Heart left ventricle (tissue), 16 donors: ENCODE data around the gene CSTB. TPM values are rescaled to one million over a fixed set of nuclear protein-coding genes. Genes with fewer than 3 reads are reported as not detected.

Experiments used
- ATAC-seq, 4 donors: fragments of 200-7000 bp; cut with Tn5 transposase; one replicate each; pipeline ENCODE4 v1.9.1; 2020 to 2022; ENCODE audit warnings: moderate library complexity in 4 of 4, mild to moderate bottlenecking in 3 of 4, moderate number of reproducible peaks in 1 of 4
- DNase-seq, 5 donors: peaks; one replicate each; pipeline ENCODE4 v3.0.0-alpha.2; 2020
- H3K27ac ChIP-seq, 12 donors: fragments of 200-600 bp; sonication (generic) in 4 of 12; one replicate each; pipeline versions ENCODE4 v1.5.0 to v1.8.0; 2016 to 2022; ENCODE audit warnings: mild to moderate bottlenecking in 2 of 12
- H3K27me3 ChIP-seq, 9 donors: fragments of 200-600 bp; sonication (generic) in 2 of 9; one replicate each; pipeline versions ENCODE4 v1.5.1 to v1.8.0; 2016 to 2022; ENCODE audit warnings: mild to moderate bottlenecking in 3 of 9
- H3K36me3 ChIP-seq, 9 donors: fragments of 200-600 bp; sonication (generic) in 2 of 9; one replicate each; pipeline versions ENCODE4 v1.5.0 to v1.8.0; 2018 to 2022; ENCODE audit warnings: mild to moderate bottlenecking in 2 of 9
- H3K4me1 ChIP-seq, 12 donors: fragments of 200-600 bp; sonication (generic) in 4 of 12; one replicate each; pipeline versions ENCODE4 v1.5.0 to v1.8.0; 2016 to 2022; ENCODE audit warnings: mild to moderate bottlenecking in 3 of 12
- H3K4me3 ChIP-seq, 12 donors: fragments of 200-600 bp; sonication (generic) in 4 of 12; one replicate each; pipeline versions ENCODE4 v1.5.0 to v1.8.0; 2017 to 2022; ENCODE audit warnings: mild to moderate bottlenecking in 9 of 12, moderate library complexity in 4 of 12
- H3K9me3 ChIP-seq, 12 donors: fragments of 200-600 bp; sonication (generic) in 4 of 12; one replicate each; pipeline versions ENCODE4 v1.5.0 to v1.8.0; 2016 to 2022; ENCODE audit warnings: mild to moderate bottlenecking in 1 of 12
- CTCF ChIP-seq, 12 donors: fragments of 200-600 bp; sonication (generic) in 4 of 12; IDR thresholded peaks; one replicate each; pipeline versions ENCODE4 v1.5.0 to v1.8.0; 2018 to 2022; ENCODE audit warnings: antibody characterized with exemption in 12 of 12, mild to moderate bottlenecking in 5 of 12
- POLR2A ChIP-seq, 2 donors: fragments of 450-650 bp; IDR thresholded peaks; one replicate each; pipeline ENCODE4 v1.6.1; 2017; ENCODE audit warnings: antibody characterized with exemption in 2 of 2, mild to moderate bottlenecking in 2 of 2, moderate library complexity in 2 of 2
- WGBS, 4 donors: extraction: QIAGEN DNeasy Blood & Tissue Kit in 2 of 4; methylation state at CpG; one replicate each; pipeline versions ENCODE4 v1.1.5 to v1.1.7; 2013 to 2018; 5-methylcytosine and 5-hydroxymethylcytosine counted together
- intact Hi-C, 10 donors: fragments of 100-400 bp; cut with DNase I; formaldehyde crosslinking; loops; one replicate each; pipeline versions ENCODE4 v1.11.1 to v1.14.2; 2022
- polyA plus RNA-seq, 2 donors: library from polyadenylated mRNA; stranded (reverse); fragments of 200-250 nt; gene quantifications; one replicate each; pipeline ENCODE4 v1.2.3, GENCODE V29; 2013
- total RNA-seq, 9 donors: library from RNA; depleted of rRNA in 2 of 9; stranded (reverse); fragments of >200 nt in 2 of 9; fragmentation: NEBNext Ultra II Directional in 3 of 9; extraction: Animal tissue kit (Norgen Biotek cat#: 25700) in 3 of 9; gene quantifications; one replicate each; pipeline versions ENCODE4 v1.1.0 to v1.2.4, GENCODE V29; 2016 to 2023
- donor health status: ischemic (EF 13 %, LVEDD 7.1; RV severe dilation, severe dysfunction).
- donor health status: healthy with polysubstance abuse.
- donor health status: DM: no; HTN: yes; CAD: no.
- donor health status: DM: no; HTN: no; CAD: no.
- donor health status: ischemic (EF 25% LVEDD 6.9; RV normal size, moderate dysfunction).
- donor health status: ischemic (EF 25% LVEDD 5.7; RV mildly dilated, moderate dysfunction).
- donor health status: healthy.
- donor health status: DM: yes; HTN: yes; CAD: no.
- donor health status: ischemic (EF 35%, LVEDD 5.7; RV mildly dilated, moderate dysfunction).
- donor health status: nonischemic (EF 11% LVEDD 7.7; RV severe dilation, severe dysfunction).
- donor health status: DM: yes; HTN: yes; CAD: no.
- donor health status: PGD.
- donor health status: ischemic (EF 29% LVEDD 5.4; RV normal size, mild dysfunction).
- donor health status: nonischemic (EF 23%, LVEDD 6.1; RV moderate dilation, normal function).

Gene CSTB
- total and polyA plus RNA-seq, 11 donors = 7.8 to 77.0 (median 36.1) TPM

GRCh38 chr21:43734131-43734927, 41.8 kb downstream of the CSTB start:
- H3K27ac ChIP-seq = no peak overlapping the region
- ATAC-seq = peak in 2 of 4 donors; percentile 2 to 6
- H3K4me1 ChIP-seq = peaks cover 0 to 46% (median 29%) of the 10 kb centered on the region in 12 donors
- TF ChIP-seq CTCF (IDR thresholded peaks at IDR 0.05) = no peak
- no peak for TF ChIP-seq POLR2A (IDR thresholded peaks at IDR 0.05)
- H3K36me3 ChIP-seq = peaks cover 0 to 27% (median 5%) of the 10 kb centered on the region in 9 donors
- intact Hi-C loops = no loop called here
- DNase-seq = no peak
- H3K27me3 ChIP-seq = no peaks in the 10 kb centered on the region
- H3K4me3 ChIP-seq = no peak overlapping the region
- H3K9me3 ChIP-seq = no peaks in the 10 kb centered on the region
- WGBS, 4 donors = 74 to 87% (median 80%) methylated on average over 20 to 25 of the region's 25 CpGs

DNA sequence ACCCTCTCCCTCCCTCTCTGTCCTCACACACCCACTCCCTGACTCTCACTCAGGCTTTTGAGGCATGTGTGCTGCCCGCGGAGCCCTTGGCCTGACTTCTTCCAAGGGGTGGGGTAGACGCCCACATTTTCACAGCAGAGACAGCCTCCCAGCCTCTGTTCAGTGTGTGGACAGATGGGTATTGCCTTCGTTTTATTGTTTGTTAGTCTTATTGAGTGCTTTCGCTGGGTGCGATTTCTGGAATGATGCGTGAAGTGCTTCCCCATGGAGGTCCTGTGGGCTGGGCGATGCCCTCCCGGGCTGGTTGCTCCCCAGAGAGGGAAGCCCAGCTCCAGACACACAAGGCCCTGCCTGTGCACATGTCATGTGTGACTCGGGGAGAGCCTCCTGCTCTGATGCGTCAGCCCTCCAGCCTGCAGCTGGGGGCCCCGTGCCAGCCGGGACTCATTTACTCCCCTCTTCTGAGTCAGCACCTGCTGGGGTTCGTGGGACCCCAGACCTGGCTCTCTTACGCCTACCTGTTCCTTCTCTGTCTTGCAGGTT, 42.5 kb downstream of the CSTB start:
- intact Hi-C loops = no loop called here
- H3K36me3 ChIP-seq = peaks cover 0 to 27% (median 5%) of the 10 kb centered on the region in 9 donors
- peaks cover 0 to 53% (median 35%) of the 10 kb centered on the region in 12 donors for H3K4me1 ChIP-seq
- WGBS, 4 donors = 69 to 79% (median 74%) methylated on average over 11 to 15 of the region's 15 CpGs
- no peaks in the 10 kb centered on the region for H3K9me3 ChIP-seq
- ATAC-seq (peak in 1 of 4 donors; percentile 10), DNase-seq (peak in 1 of 5 donors; percentile 54)
- no peak overlapping the region for H3K4me3 ChIP-seq
- no peaks in the 10 kb centered on the region for H3K27me3 ChIP-seq
- no peak for TF ChIP-seq CTCF (IDR thresholded peaks at IDR 0.05)
- H3K27ac ChIP-seq = no peak overlapping the region

DNA sequence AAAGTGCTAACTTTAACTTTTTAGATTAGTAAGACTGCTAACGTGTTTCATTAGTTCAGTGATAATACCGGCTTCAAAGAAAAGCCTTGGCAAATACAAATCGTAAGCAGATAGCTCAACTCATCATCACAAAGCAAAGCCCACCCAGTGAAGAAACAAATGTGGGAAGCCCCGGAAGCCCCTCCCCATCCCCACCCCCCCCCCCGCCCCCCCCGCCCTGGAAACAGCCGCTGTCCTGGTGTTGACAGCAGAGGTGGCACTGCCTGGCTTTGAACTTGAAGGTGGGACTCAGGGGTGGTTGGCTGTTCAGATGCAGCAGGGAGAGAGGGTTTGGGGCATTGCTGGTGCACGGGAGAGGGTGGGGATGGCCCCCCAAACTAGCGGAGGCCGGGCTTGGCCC, 43.0 kb downstream of the CSTB start:
- Histone ChIP-seq H3K36me3 (peaks cover 0 to 24% (median 5%) of the 10 kb centered on the region in 9 donors), H3K4me1 (peaks cover 0 to 57% (median 39%) of the 10 kb centered on the region in 12 donors), H3K27me3 (no peaks in the 10 kb centered on the region), H3K9me3 (no peaks in the 10 kb centered on the region), H3K4me3 (no peak overlapping the region), H3K27ac (no peak overlapping the region)
- intact Hi-C loops = no loop called here
- DNase-seq (no peak), ATAC-seq (no peak)
- WGBS, 4 donors = 39 to 64% (median 53%) methylated on average over 9 to 10 of the region's 10 CpGs
- TF ChIP-seq CTCF (IDR thresholded peaks at IDR 0.05) (no peak), POLR2A (IDR thresholded peaks at IDR 0.05) (no peak)

DNA sequence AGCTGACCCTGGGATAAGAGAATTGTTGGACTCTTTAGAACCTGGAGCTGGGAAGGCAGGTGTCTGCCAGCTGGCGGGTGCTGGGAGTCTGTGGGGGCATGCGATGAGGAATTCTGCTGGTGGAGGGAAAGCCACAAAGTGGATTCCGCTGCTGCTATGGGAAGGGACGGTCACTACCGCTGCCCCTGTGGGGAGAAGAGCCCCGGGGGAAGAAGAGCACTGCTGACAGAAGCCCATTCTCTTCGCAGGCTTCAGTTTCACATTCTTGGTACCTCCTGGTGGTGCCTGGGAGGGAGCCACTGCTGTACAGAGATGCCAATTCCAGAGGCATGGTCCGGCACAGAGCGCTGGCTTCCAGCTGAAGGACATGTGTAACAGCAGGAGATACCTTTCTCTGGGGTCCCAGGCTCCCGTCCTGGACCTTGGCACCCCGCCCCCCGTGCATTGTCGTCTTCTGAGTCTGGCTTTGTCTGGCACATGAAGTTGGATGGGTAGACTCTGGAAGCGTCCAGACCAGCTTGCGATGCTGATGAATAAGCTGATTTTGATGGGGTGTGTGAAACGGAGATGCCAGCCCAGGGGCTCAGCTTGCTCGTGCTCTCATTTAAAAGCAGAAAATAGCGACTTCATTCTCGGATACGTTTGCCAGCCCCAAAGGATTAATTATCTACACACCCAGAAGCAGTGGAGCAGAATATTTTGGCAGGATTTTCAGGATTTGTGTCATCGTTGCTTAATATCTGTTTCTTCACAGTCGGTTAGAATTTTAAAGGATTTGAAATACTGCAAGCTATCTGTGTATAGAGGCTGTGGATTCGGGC, 44.0 kb downstream of the CSTB start:
- peaks cover 8 to 67% (median 48%) of the 10 kb centered on the region in 12 donors for H3K4me1 ChIP-seq
- intact Hi-C loops = no loop called here
- H3K27ac ChIP-seq = peak overlapping the region in 2 of 12 donors; percentile 11 to 15
- WGBS, 4 donors = 65 to 79% (median 72%) methylated on average over 21 to 23 of the region's 23 CpGs
- TF ChIP-seq POLR2A (IDR thresholded peaks at IDR 0.05) = no peak
- no peak for TF ChIP-seq CTCF (IDR thresholded peaks at IDR 0.05)
- no peak for ATAC-seq
- no peaks in the 10 kb centered on the region for H3K27me3 ChIP-seq
- no peak for DNase-seq
- H3K36me3 ChIP-seq = peaks cover 0 to 14% (median 0%) of the 10 kb centered on the region in 9 donors
- no peak overlapping the region for H3K4me3 ChIP-seq
- no peaks in the 10 kb centered on the region for H3K9me3 ChIP-seq
